SK-N-SH (cell line): Measurements from ENCODE around the gene CIB4. TPM values are rescaled to one million over a fixed set of nuclear protein-coding genes. Genes with fewer than 3 reads are reported as not detected.

Experiments
- CTCF ChIA-PET: fragments of 300-600, 350-600 bp; formaldehyde crosslinking; extraction: SDS; loops from one replicate; lab custom pipeline; 2021; lab: Yijun Ruan, JAX
- POLR2A ChIA-PET: fragments of 350-600 bp; sonication (Branson Sonifier 250); formaldehyde crosslinking; extraction: SDS; loops from one replicate; lab custom pipeline; 2020; ENCODE audit warnings: antibody characterized with exemption, inconsistent platforms; lab: Yijun Ruan, JAX
- DNase-seq: peaks from one replicate; pipeline ENCODE4 v3.0.0; 2012
- H2AFZ ChIP-seq: fragments of 200-600 bp; sonication (generic); 2 replicates; pipeline ENCODE4 v1.8.1; 2016; ENCODE audit warnings: antibody characterized with exemption, mild to moderate bottlenecking, low read depth
- H3F3A ChIP-seq: fragments of 200-600 bp; sonication (generic); replicated peaks from 2 replicates; pipeline ENCODE3; 2016; ENCODE audit warnings: antibody characterized with exemption, mild to moderate bottlenecking; ENCODE audit not compliant: insufficient read depth
- H3K27ac ChIP-seq, 2 experiments: fragments of 200-500 bp in 1 of 2; fragments of 200-600 bp in 1 of 2; sonication (Bioruptor generic) in 1 of 2; sonication (generic), shearing (Covaris generic) in 1 of 2; 2 replicates each; pipeline versions ENCODE4 v1.5.1 to v1.6.1; 2014 to 2016; ENCODE audit warnings: low read depth in 2 of 2, inconsistent platforms in 1 of 2, low read length in 1 of 2, mild to moderate bottlenecking in 1 of 2, mixed read lengths in 1 of 2
- H3K27me3 ChIP-seq: fragments of 200-600 bp; sonication (generic), shearing (Covaris generic); 2 replicates; pipeline ENCODE4 v1.6.1; 2016; ENCODE audit warnings: mixed run types; ENCODE audit not compliant: insufficient read depth
- H3K36me3 ChIP-seq, 2 experiments: fragments of 200-500 bp in 1 of 2; fragments of 200-600 bp in 1 of 2; sonication (Bioruptor generic) in 1 of 2; sonication (generic) in 1 of 2; replicated peaks in 1 of 2; 2 replicates each; pipeline versions ENCODE3 to v1.5.1; 2014 to 2016; ENCODE audit warnings: low read length in 1 of 2, mild to moderate bottlenecking in 1 of 2; ENCODE audit not compliant: insufficient read depth in 2 of 2, control insufficient read depth in 1 of 2
- H3K4me1 ChIP-seq, 2 experiments: fragments of 200-500 bp in 1 of 2; fragments of 200-600 bp in 1 of 2; sonication (Bioruptor generic) in 1 of 2; sonication (generic), shearing (Covaris generic) in 1 of 2; 2 replicates each; pipeline versions ENCODE4 v1.5.1 to v1.6.1; 2014 to 2016; ENCODE audit warnings: low read depth in 1 of 2, low read length in 1 of 2, mixed run types in 1 of 2; ENCODE audit not compliant: insufficient read depth in 2 of 2, control insufficient read depth in 1 of 2
- H3K4me2 ChIP-seq: fragments of 200-600 bp; sonication (generic), shearing (Covaris generic); 2 replicates; pipeline ENCODE4 v1.6.1; 2017; ENCODE audit warnings: mixed run types
- H3K4me3 ChIP-seq, 2 experiments: fragments of 200-500 bp in 1 of 2; fragments of 200-600 bp in 1 of 2; sonication (Bioruptor generic) in 1 of 2; sonication (generic), shearing (Covaris generic) in 1 of 2; 2 replicates each; pipeline versions ENCODE4 v1.5.1 to v1.8.1; 2014 to 2016; ENCODE audit warnings: low read depth in 2 of 2, inconsistent platforms in 1 of 2, low read length in 1 of 2, mild to moderate bottlenecking in 1 of 2, mixed read lengths in 1 of 2, moderate library complexity in 1 of 2
- H3K79me2 ChIP-seq: fragments of 200-600 bp; sonication (generic); 2 replicates; pipeline ENCODE4 v1.8.1; 2017; ENCODE audit warnings: mild to moderate bottlenecking; ENCODE audit not compliant: insufficient read depth
- H3K9ac ChIP-seq: fragments of 200-600 bp; sonication (generic); 2 replicates; pipeline ENCODE4 v1.6.1; 2017; ENCODE audit warnings: mixed run types
- H3K9me2 ChIP-seq: fragments of 200-600 bp; sonication (generic); 2 replicates; pipeline ENCODE4 v1.6.1; 2017; ENCODE audit warnings: mixed run types
- H3K9me3 ChIP-seq: fragments of 200-600 bp; sonication (generic); 2 replicates; pipeline ENCODE4 v1.6.1; 2017; ENCODE audit warnings: mixed run types, mild to moderate bottlenecking, moderate library complexity
- H4K20me1 ChIP-seq: fragments of 200-600 bp; sonication (generic); 2 replicates; pipeline ENCODE4 v1.6.1; 2017; ENCODE audit warnings: mild to moderate bottlenecking, mixed run types; ENCODE audit not compliant: insufficient read depth
- CTCF ChIP-seq: fragments of 200-600 bp; sonication (generic); IDR thresholded peaks from 2 replicates; pipeline ENCODE4 v1.6.1; 2017; ENCODE audit warnings: antibody characterized with exemption, mild to moderate bottlenecking, moderate library complexity
- ELF1 ChIP-seq: IDR thresholded peaks from 2 replicates; pipeline ENCODE4 v1.4.0; 2012
- EP300 ChIP-seq, 2 experiments: IDR thresholded peaks; 2 replicates each; pipeline versions ENCODE4 v1.4.0 to v1.6.1; 2012; ENCODE audit warnings: borderline replicate concordance in 1 of 2, low read depth in 1 of 2, low read length in 1 of 2
- FOSL2 ChIP-seq: IDR thresholded peaks from 2 replicates; pipeline ENCODE4 v1.4.0; 2012; ENCODE audit warnings: low read depth, mild to moderate bottlenecking, moderate library complexity, borderline replicate concordance
- FOXM1 ChIP-seq: IDR thresholded peaks from 2 replicates; pipeline ENCODE4 v1.4.0; 2012; ENCODE audit warnings: low read depth, mild to moderate bottlenecking
- GATA2 ChIP-seq: sonication (generic); formaldehyde crosslinking; IDR thresholded peaks from 2 replicates; pipeline ENCODE4 v1.5.0; 2020; ENCODE audit warnings: mild to moderate bottlenecking, missing genetic modification reagents
- IRF3 ChIP-seq: fragments of 150-350 bp; IDR thresholded peaks from 2 replicates; pipeline ENCODE4 v1.6.1; 2016; ENCODE audit warnings: mild to moderate bottlenecking, low read depth, low read length
- JUND ChIP-seq: IDR thresholded peaks from 2 replicates; pipeline ENCODE4 v1.4.0; 2012
- MAX ChIP-seq: IDR thresholded peaks from 2 replicates; pipeline ENCODE4 v1.4.0; 2012; ENCODE audit warnings: low read depth
- MEF2A ChIP-seq: IDR thresholded peaks from 2 replicates; pipeline ENCODE4 v1.4.0; 2012; ENCODE audit warnings: low read depth, borderline replicate concordance
- MXI1 ChIP-seq: IDR thresholded peaks from 2 replicates; pipeline ENCODE4 v1.6.1; 2012; ENCODE audit warnings: mild to moderate bottlenecking, low read depth, low read length, improper control_type of control experiment
- POLR2AphosphoS5 ChIP-seq: IDR thresholded peaks from 2 replicates; pipeline ENCODE4 v1.6.1; 2012; ENCODE audit warnings: low read depth, low read length
- RCOR1 ChIP-seq: fragments of 150-350 bp; IDR thresholded peaks from 2 replicates; pipeline ENCODE4 v1.6.1; 2017; ENCODE audit warnings: antibody characterized with exemption, low read length
- REST ChIP-seq: IDR thresholded peaks from 2 replicates; pipeline ENCODE4 v1.6.1; 2012; ENCODE audit warnings: mild to moderate bottlenecking, low read depth, low read length, moderate library complexity
- RXRA ChIP-seq: IDR thresholded peaks from 2 replicates; pipeline ENCODE4 v1.4.0; 2012; ENCODE audit warnings: low read depth, mild to moderate bottlenecking, borderline replicate concordance
- SMC3 ChIP-seq: IDR thresholded peaks from 2 replicates; pipeline ENCODE4 v1.6.1; 2012; ENCODE audit warnings: low read depth, low read length, improper control_type of control experiment
- TCF12 ChIP-seq: IDR thresholded peaks from 2 replicates; pipeline ENCODE4 v1.4.0; 2012
- TEAD4 ChIP-seq: IDR thresholded peaks from 2 replicates; pipeline ENCODE4 v1.4.0; 2012; ENCODE audit warnings: mild to moderate bottlenecking, borderline replicate concordance; ENCODE audit not compliant: insufficient read depth
- USF2 ChIP-seq: fragments of 150-350 bp; IDR thresholded peaks from 2 replicates; pipeline ENCODE4 v1.6.1; 2017; ENCODE audit warnings: antibody characterized with exemption, low read length, low read depth, borderline replicate concordance
- YY1 ChIP-seq: IDR thresholded peaks from 2 replicates; pipeline ENCODE4 v1.4.0; 2012; ENCODE audit warnings: low read depth, mild to moderate bottlenecking
- WGBS: methylation state at CpG from one replicate; pipeline ENCODE4 v1.1.6; 2017; ENCODE audit warnings: low lambda C conversion rate; 5-methylcytosine and 5-hydroxymethylcytosine counted together
- polyA plus RNA-seq, 3 experiments: library from polyadenylated mRNA; depleted of rRNA; stranded (reverse); fragments of >200 nt; gene quantifications; 2 replicates each; pipeline ENCODE4 v1.2.3, GENCODE V29; 2012

Gene CIB4
- polyA plus RNA-seq, 1 of the 3 experiments (the other 2 are of a cell fraction), result not detected

GRCh38 chr2:26679867-26680266 lies 38.7 kb upstream of the CIB4 start:
- Histone ChIP-seq H4K20me1 (no peaks in the 10 kb centered on the region), H3F3A (no peaks in the 10 kb centered on the region), H3K27me3 (peaks cover 56% of the 10 kb centered on the region), H3K36me3 (no peaks in the 10 kb centered on the region), H3K9ac (no peak overlapping the region), H3K79me2 (no peaks in the 10 kb centered on the region), H3K4me1 (peaks cover 0 to 31% of the 10 kb centered on the region in 2 experiments; a peak in 2 of 4 replicates), H3K27ac (no peak overlapping the region), H3K4me3 (no peak overlapping the region), H3K9me2 (no peaks in the 10 kb centered on the region), H3K9me3 (no peaks in the 10 kb centered on the region), H3K4me2 (no peak overlapping the region), H2AFZ (no peak overlapping the region)
- TF ChIP-seq MXI1 (no peak), JUND (no peak), IRF3 (no peak), EP300 (IDR thresholded peaks at IDR 0.05; ENCODE audit: borderline replicate concordance in 1 of 2, low read depth in 1 of 2, low read length in 1 of 2) (no peak), MEF2A (no peak), YY1 (no peak), SMC3 (no peak), RCOR1 (no peak), TCF12 (no peak), USF2 (no peak), REST (no peak), RXRA (no peak), ELF1 (no peak), FOSL2 (no peak), GATA2 (CRISPR knock-in tag) (no peak), FOXM1 (no peak), POLR2AphosphoS5 (no peak), MAX (no peak), TEAD4 (no peak), CTCF (no peak)
- ChIA-PET POLR2A (interaction anchor here (0.7 kb wide), 1 partner anchor 25 kb away, joined by 4 read pairs; no protein-coding TSS in a partner anchor), CTCF (interaction anchor here (0.8 to 4.4 kb wide), 5 partner anchors 8 to 74 kb away, joined by 3 to 32 read pairs (median 5); no protein-coding TSS in a partner anchor)
- 43% methylated on average over 4 of the region's 4 CpGs for whole genome bisulfite sequencing
- DNase-seq, result no peak
